GM18909 (cell line): ENCODE data around the gene ATRNL1.

ENCODE experiments used
- ATAC-seq: cut with Tn5 transposase; IDR thresholded peaks from one replicate; pipeline ENCODE4 v1.9.1; 2021; ENCODE audit warnings: mild to moderate bottlenecking; ENCODE audit not compliant: unreplicated experiment, poor library complexity

ATRNL1 gene

DNA sequence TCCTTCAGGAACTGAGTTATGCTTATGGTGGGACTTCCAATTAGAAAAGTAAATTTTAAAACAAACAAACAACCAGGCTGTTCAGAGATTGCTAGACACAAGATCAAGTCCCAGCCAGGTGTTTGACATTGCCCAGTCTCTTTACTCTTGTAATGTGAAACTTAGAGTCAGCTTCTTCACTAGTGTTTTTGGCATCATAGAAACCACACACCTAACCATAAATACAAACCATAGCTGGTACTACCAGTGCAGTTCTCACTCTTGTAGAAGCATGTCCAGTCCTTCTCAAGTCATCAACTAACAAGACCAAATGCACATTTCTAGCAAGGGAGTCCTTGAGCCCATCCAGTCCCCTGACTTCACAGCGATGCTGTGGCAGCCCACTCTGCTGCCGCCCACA is 839.9 kb downstream of the ATRNL1 start:
- ATAC-seq: no peak

- no peak for ATAC-seq
Measured at GRCh38 chr10:115935731-115936130, 842.6 kb downstream of the ATRNL1 start.

GRCh38 chr10:115936926-115937767 is 844.0 kb downstream of the ATRNL1 start:
- ATAC-seq: no peak

DNA sequence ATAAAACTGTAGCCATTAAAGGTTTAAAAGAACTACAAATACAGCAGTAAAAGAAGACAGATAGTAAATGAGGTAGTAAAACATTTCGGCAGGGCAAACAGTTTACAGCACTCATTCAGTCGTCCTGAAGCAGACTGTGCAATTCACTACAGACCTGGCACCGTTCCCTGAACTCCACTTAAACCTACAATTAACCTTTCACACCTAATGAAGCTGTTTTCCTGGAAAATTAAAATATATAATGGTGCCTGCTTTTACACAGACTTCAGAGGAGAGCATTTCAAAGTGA is 844.5 kb downstream of the ATRNL1 start:
- ATAC-seq: no peak

DNA sequence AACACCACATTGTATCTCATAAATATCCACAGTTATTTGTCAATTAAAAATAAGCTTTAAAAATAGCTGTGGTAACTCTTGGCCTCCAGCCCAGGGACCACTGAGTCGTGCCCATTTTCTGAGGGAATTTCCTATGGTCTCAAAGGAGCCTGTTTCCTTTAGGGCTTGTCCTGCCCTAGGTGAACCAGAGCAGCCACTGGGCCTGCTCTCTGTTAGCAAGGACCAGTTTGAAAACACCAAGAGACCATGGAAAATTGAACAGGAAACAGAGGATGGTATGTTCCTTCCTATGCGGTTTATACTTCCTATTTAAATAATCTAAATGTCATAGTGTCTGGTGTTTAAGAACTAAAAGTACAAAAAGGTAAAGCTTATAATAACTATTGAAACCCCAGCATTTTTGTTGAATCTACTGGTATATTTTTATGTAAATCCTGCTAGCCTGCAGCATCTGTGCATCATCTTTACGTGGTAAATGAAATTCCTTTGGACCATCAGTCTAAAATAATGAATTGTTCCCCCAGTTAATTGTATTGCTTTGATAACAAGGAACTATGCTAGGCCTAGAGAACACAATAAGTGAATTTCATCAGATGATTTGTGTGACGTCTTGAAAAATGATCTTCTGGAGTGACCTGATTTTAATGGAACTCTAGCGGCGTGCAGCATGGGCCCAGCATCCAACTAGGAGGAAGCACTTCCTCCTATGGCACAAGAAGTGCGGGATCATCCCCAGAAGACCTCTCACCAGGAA is 846.1 kb downstream of the ATRNL1 start:
- no peak for ATAC-seq

DNA sequence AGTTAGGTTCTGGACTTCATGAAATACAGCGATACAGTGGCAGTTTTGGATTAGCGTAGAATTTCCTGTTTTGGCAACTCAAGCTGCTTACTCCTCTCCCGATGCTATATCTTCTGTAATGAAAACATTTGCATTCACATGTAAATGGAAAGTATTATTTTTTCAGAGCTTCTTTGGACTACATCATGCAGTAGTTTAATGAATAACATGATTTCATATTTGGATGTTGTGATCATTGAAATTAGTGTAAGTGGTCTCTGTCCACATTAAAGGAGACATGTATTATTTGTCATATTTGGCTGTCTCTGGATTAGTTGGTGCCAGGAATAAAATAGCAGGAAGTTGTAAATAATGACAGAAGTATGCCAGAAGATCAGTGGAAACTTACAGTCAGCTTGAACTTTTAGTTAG is 848.2 kb downstream of the ATRNL1 start:
- ATAC-seq: no peak

GRCh38 chr10:115942101-115942500 is 848.9 kb downstream of the ATRNL1 start:
- no peak for ATAC-seq

DNA sequence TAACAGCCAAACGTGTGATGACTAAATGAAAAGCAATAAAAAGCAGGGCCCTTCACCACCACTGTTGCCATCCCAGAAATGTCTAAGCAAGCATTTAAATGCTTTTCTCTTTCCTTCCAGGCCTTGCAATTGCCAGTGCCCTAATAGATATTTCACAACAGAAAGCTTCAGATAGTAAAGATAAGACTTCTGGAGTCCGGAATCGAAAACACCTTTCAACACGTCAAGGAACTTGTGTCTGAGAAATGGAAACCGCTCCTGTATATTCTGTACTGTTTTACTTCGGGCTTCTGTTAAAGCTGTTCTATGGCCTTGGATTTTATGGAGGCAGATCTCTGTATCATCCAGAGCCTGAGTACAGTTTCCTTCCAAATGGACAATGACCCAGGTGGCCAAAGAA is 851.4 kb downstream of the ATRNL1 start:
- ATAC-seq: no peak

DNA sequence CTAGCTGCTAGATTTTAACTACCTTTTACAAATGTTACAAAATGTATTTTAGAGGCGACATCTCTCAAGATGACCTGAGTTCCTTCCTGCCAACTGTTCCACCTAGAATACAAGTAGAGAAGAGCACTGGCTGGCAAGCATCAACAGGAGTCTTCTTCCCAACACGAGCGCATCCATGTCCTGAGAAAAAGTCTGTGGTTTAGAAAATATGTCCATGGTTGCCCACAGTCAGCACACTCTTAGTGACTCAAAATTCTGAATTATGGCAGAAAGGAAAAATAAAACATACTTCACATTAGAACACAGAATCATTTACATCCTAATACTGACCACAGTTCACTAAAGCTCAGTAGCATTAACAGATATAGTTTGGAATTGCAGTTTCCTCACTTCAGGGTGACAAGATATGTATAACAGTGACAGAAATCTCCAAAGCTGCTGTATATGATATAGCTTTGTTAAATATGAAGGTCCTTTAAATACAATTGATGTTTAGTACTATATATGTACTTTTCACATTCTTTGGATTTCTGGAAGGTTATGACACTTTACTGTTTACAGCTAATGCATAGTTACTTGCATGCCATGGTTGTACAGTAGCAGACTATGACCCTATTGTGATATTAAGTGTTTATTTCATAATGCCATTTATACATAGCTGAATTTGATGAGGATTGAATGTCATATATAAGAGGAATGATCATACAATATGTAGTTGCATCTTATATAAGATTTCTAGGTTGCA is 852.7 kb downstream of the ATRNL1 start:
- ATAC-seq: no peak

- ATAC-seq: no peak
Measured at GRCh38 chr10:115947104-115947503, 853.9 kb downstream of the ATRNL1 start.

- ATAC-seq: no peak
Measured at GRCh38 chr10:115948465-115948864, 855.3 kb downstream of the ATRNL1 start.

GRCh38 chr10:115949282-115949844 is 856.2 kb downstream of the ATRNL1 start:
- no peak for ATAC-seq

DNA sequence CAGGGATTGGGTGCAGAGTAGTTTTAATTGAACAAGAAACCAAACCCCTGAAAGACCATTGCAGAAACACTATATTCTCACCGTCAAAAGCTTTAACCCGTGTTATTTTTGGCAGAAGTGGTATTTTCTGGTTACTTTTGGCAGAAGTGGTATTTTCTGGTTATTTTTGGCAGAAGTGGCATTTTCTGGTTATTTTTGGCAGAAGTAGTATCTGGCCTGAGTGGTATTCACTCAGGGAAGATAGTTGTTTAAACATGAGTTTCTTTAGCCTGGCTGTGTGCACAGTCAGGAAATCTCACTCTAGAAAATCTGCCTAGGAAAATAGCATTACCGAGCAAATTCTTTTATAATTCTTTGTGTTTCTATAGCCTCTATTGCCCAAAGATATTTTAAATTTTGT is 857.2 kb downstream of the ATRNL1 start:
- ATAC-seq: no peak

DNA sequence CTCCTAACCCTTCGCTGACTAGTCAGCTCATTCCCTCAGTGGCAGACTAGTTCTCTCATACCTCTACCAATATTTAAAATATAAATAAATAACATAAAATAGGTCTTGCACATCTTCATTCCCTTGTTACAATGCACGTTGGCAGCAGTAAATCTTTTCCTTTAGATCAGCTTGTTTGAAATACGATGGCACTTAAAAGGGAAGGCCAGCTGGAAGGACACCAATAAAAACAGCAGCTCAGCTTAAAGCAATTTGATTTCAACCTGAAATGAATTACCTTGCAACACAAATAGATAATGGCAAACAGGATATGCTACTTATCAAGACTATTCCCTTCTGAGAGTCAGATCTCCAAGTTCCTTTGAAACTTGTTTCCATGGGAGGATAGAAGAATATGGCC is 858.1 kb downstream of the ATRNL1 start:
- no peak for ATAC-seq

GRCh38 chr10:115953281-115953680 is 860.1 kb downstream of the ATRNL1 start:
- no peak for ATAC-seq

DNA sequence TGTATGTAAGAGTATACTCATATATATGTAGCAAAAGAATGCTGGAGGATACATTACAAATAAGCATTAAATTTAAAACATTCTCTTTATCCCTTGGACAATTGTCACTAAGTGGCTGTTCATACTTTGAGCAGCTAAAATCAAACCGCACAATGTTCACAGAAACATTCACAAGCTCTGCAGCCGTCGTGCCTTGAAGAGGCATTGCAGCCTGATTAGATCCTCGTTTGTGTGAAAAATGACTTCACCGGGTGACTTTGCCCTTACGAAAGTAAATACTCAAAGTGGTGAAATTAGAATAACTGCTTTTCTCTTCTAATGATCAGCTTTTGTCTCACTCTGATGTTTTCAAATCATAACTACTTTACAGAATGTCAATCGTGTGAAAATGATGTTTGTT is 860.8 kb downstream of the ATRNL1 start:
- ATAC-seq: no peak

GRCh38 chr10:115956225-115957011 is 863.3 kb downstream of the ATRNL1 start:
- no peak for ATAC-seq

DNA sequence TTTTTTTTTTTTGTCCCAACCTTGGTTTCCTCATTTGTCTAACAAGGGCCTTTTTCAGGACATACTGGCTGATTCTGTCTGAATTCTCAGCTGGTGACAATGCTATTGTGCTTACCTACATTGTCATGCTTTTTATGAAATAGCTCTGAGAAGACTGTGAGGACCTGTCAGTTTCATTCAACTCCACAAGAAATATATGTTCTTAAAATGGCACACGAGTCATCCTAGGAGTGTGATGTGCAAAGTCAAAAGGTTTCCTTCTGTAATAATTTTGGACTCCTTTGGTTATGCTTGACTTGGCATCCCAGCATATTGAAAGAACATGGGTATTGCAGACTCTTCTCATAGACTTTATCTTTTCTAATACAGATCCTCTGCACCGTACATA is 863.8 kb downstream of the ATRNL1 start:
- no peak for ATAC-seq

DNA sequence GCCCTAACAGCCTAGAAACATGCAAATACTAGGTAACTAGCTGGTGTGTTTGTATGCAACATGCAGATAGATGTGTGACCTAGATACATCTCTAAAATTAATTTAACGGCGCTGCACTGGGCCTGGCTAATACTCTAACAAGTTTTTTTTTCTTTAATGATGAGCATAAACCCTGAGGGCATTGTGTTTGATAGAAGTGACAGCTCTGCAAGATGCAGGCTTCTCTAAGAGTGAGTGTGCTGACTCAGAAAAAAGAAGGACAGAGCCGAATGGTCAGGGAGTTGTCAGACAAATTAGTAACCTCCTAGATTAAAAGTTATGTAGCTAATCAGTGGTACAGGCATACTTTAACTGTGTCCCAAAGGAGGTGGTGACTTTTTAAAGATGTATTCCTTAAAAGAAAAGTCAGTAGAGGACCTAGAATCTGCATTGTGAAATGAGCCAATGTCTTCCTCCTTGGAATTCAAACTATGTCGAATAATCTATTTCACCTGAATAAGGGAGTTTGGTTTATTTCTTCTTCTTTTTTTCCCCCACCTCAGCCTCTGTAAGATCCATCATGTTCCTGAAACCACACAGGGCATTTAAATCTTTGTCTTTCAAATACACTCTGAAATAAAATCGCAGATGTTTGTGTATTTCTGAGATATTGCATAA is 864.7 kb downstream of the ATRNL1 start:
- no peak for ATAC-seq

GRCh38 chr10:115963848-115964247 is 870.7 kb downstream of the ATRNL1 start:
- ATAC-seq: peak; percentile 50
